ENCODE data around the gene RTN4RL2. TPM values are rescaled to one million over a fixed set of nuclear protein-coding genes. Genes with fewer than 3 reads are reported as not detected.

Gene RTN4RL2
- total and polyA plus RNA-seq, 9 of the 15 experiments (the other 6 are each of a cell fraction or from before 2014, with no cell fraction given) = 0.06 to 1.9 (median 0.34) TPM; not detected in 4

DNA sequence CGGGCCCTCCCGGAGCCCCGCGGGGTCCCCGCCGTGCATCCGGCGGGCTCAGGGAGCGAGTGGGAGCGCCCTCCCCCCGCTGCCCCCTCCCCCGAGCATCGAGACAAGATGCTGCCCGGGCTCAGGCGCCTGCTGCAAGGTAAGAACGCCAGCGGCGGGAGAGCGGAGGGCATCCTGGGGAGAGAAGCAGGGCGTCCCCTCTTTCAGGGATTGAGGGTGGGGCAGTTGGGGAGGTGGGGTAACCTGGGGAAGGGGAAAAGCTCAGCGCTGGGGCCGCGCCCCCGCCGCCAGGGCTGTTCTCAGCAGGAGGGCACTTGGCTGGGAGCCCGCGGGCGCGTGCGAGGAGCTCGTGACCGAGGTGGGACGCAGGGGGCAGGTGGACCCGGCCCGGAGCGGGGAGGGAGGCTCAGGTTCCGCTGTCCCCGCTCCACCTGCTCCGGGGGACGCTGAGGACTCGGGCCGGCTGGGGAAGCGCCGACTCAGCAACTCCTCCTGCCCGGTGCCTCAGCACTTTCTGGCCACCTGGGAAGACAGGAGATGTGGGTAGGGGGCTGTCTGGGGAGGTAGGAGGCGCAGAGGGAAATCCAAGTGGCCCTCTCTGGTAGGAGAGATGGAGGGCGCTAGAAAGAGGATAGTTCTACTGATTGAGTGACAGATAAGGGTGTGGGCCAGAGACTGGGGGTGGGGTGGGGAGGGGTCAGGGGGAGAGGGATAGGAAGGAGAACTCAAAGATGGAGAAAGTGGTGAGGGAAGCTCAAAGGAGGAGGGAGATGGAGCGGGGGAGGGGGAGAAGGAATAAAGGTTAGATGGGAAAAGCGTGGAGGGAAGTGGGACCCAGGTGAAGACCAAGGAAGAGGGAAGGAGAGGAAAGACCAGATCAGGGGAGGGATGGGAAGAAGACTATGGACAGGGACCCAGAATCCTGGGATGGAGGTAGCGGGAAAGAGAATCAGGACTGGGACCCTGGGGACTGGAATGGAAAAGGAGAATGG is 726 bp downstream of the RTN4RL2 start:
- H3K4me1 ChIP-seq (replicated peaks in 1 of 2; ENCODE audit: control insufficient read depth in 2 of 2, insufficient read depth in 2 of 2, low read length in 2 of 2) = peaks cover 22 to 60% of the 10 kb centered on the region in 2 experiments
- no TSS peak for BruUV-seq (replicated peaks)
- peak overlapping the region; percentile 45 for H3K4me3 ChIP-seq
- peak overlapping the region; percentile 29; the same call in 1 of the 2 replicates for H2AFZ ChIP-seq (ENCODE audit: low read depth, low read length)
- H3K79me2 ChIP-seq (ENCODE audit: control insufficient read depth, insufficient read depth, low read length) = no peaks in the 10 kb centered on the region
- H3K4me2 ChIP-seq (ENCODE audit: insufficient read depth, low read length) = peak overlapping the region; percentile 82
- intact Hi-C loops (cut with micrococcal nuclease) (no loop called here), in situ Hi-C loops (cut with MboI) (no loop called here)
- no peak overlapping the region for H3K27ac ChIP-seq (ENCODE audit: extremely low read depth, low read depth, low read length)
- ChIA-PET CTCF (ENCODE audit: low intra/inter-chr PET ratio) (interaction anchor here (0.6 kb wide), 1 partner anchor 1641 kb away, joined by 3 read pairs; no protein-coding TSS in a partner anchor), POLR2A (interaction anchor here (0.6 kb wide), 1 partner anchor 74 kb away, joined by 3 read pairs; no protein-coding TSS in a partner anchor)
- H3K27me3 ChIP-seq (ENCODE audit: control insufficient read depth in 2 of 2, insufficient read depth in 2 of 2, low read length in 2 of 2) = no peaks in the 10 kb centered on the region
- H3K9me3 ChIP-seq (replicated peaks; ENCODE audit: control insufficient read depth, insufficient read depth, low read depth, low read length) = no peaks in the 10 kb centered on the region
- DNase-seq (ENCODE audit: extremely low read depth in 1 of 4, low spot score in 3 of 4) = peak in 2 of 4 experiments; percentile 38 to 45
- no peaks in the 10 kb centered on the region for H3K36me3 ChIP-seq (ENCODE audit: control insufficient read depth, insufficient read depth, low read length)
- peak overlapping the region in 1 of 2 experiments; percentile 91; a peak in 3 of 4 replicates for H3K9ac ChIP-seq (ENCODE audit: insufficient read depth in 1 of 2, low read depth in 2 of 2, low read length in 2 of 2)
- H4K20me1 ChIP-seq (replicated peaks; ENCODE audit: control insufficient read depth, insufficient read depth, low read length) = peaks cover 5% of the 10 kb centered on the region
- no peak for ATAC-seq
- no peaks in the 10 kb centered on the region for H3K9me1 ChIP-seq (ENCODE audit: control insufficient read depth, insufficient read depth, low read length)
- 11% methylated on average over 22 of the region's 50 CpGs for WGBS (ENCODE audit: insufficient coverage, low coverage, missing lambda C conversion rate)
- no peak for FAIRE-seq
- no peak for TF ChIP-seq TAL1 (IDR thresholded peaks at IDR 0.05)
- peak; percentile 42 for TF ChIP-seq NFIC (IDR thresholded peaks at IDR 0.05)
- no peak for TF ChIP-seq KAT8 (IDR thresholded peaks at IDR 0.05; ENCODE audit: low read depth)
- TF ChIP-seq, protein P1, sequence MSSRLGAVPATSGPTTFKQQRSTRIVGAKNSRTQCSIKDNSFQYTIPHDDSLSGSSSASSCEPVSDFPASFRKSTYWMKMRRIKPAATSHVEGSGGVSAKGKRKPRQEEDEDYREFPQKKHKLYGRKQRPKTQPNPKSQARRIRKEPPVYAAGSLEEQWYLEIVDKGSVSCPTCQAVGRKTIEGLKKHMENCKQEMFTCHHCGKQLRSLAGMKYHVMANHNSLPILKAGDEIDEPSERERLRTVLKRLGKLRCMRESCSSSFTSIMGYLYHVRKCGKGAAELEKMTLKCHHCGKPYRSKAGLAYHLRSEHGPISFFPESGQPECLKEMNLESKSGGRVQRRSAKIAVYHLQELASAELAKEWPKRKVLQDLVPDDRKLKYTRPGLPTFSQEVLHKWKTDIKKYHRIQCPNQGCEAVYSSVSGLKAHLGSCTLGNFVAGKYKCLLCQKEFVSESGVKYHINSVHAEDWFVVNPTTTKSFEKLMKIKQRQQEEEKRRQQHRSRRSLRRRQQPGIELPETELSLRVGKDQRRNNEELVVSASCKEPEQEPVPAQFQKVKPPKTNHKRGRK (tag; IDR thresholded peaks at IDR 0.05) = peak; percentile 49
- TF ChIP-seq MAFK (IDR thresholded peaks at IDR 0.05; ENCODE audit: low read length) = peak; percentile 60
- TF ChIP-seq, protein P2, sequence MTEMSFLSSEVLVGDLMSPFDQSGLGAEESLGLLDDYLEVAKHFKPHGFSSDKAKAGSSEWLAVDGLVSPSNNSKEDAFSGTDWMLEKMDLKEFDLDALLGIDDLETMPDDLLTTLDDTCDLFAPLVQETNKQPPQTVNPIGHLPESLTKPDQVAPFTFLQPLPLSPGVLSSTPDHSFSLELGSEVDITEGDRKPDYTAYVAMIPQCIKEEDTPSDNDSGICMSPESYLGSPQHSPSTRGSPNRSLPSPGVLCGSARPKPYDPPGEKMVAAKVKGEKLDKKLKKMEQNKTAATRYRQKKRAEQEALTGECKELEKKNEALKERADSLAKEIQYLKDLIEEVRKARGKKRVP (CRISPR knock-in tag; IDR thresholded peaks at IDR 0.05) = no peak
- peak; percentile 45 for TF ChIP-seq POLR2G (IDR thresholded peaks at IDR 0.05; ENCODE audit: low read depth, low read length)
- peak; percentile 68; the same call in 1 of the 2 replicates for TF ChIP-seq MAFG (tag; conservative IDR thresholded peaks at IDR 0.05)
- TF ChIP-seq BCOR (IDR thresholded peaks at IDR 0.05) = no peak
- TF ChIP-seq RBFOX2 (IDR thresholded peaks at IDR 0.05; ENCODE audit: low read depth, low read length) = peak; percentile 15; the same call in 1 of the 2 replicates
- TF ChIP-seq, protein P3, sequence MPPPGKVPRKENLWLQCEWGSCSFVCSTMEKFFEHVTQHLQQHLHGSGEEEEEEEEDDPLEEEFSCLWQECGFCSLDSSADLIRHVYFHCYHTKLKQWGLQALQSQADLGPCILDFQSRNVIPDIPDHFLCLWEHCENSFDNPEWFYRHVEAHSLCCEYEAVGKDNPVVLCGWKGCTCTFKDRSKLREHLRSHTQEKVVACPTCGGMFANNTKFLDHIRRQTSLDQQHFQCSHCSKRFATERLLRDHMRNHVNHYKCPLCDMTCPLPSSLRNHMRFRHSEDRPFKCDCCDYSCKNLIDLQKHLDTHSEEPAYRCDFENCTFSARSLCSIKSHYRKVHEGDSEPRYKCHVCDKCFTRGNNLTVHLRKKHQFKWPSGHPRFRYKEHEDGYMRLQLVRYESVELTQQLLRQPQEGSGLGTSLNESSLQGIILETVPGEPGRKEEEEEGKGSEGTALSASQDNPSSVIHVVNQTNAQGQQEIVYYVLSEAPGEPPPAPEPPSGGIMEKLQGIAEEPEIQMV (tag; conservative IDR thresholded peaks at IDR 0.05; ENCODE audit: low read depth) = no peak
- TF ChIP-seq, protein P4, sequence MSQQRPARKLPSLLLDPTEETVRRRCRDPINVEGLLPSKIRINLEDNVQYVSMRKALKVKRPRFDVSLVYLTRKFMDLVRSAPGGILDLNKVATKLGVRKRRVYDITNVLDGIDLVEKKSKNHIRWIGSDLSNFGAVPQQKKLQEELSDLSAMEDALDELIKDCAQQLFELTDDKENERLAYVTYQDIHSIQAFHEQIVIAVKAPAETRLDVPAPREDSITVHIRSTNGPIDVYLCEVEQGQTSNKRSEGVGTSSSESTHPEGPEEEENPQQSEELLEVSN (IDR thresholded peaks at IDR 0.05; ENCODE audit: borderline replicate concordance in 1 of 2, extremely low read depth in 1 of 2, insufficient read depth in 1 of 2, insufficient read length in 1 of 2, low read depth in 1 of 2, low read length in 1 of 2, poor library complexity in 1 of 2, severe bottlenecking in 1 of 2) = peak in 1 of 2 experiments; percentile 3
- no peak for TF ChIP-seq CREBBP (IDR thresholded peaks at IDR 0.05; ENCODE audit: low read depth, low read length)
- TF ChIP-seq ZNF3 (CRISPR knock-in tag; IDR thresholded peaks at IDR 0.05) = no peak
- TF ChIP-seq HNRNPUL1 (IDR thresholded peaks at IDR 0.05; ENCODE audit: low read length) = no peak
- no peak for TF ChIP-seq IFI16 (CRISPR knock-in tag; IDR thresholded peaks at IDR 0.05)
